Measurements from ENCODE around the gene NECAP2.
"Not testable (repeated sequence)": the region's sequence is repeated elsewhere in the genome, so short reads cannot be mapped to it uniquely, and the experiment has no call there.

Gene NECAP2

DNA sequence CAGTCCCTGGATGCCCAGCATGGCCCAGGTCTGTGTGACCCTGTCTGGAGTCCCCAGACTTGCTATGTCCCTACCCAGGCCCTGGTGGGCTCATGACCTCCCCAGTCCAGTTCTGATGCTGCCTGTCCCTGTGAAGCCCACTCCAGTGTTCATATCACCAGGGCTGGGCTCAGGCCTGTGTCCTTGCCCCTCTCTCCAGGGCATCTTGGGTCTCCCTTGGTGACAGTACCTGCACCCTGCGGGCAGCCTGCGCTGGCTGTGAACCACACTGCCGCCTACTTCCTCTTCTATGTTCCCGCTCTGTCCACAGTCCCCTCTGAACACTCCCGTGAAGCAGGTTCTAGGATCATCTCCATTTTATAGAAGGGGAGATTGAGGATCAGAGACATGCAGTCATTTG lies 60.5 kb downstream of the NECAP2 start:
- not testable (repeated sequence) for H3K27ac Mint-ChIP-seq; ATAC-seq (replicated peaks); DNase-seq; H3K36me3 Mint-ChIP-seq (ENCODE audit: insufficient read depth); H3K27me3 Mint-ChIP-seq; H3K9me3 Mint-ChIP-seq
- Mint-ChIP-seq H3K4me1 (ENCODE audit: low read depth in 2 of 2) (peaks cover 11 to 18% of the 10 kb centered on the region in 2 donors), H3K4me3 (peak overlapping the region in 1 of 2 donors; percentile 37)

DNA sequence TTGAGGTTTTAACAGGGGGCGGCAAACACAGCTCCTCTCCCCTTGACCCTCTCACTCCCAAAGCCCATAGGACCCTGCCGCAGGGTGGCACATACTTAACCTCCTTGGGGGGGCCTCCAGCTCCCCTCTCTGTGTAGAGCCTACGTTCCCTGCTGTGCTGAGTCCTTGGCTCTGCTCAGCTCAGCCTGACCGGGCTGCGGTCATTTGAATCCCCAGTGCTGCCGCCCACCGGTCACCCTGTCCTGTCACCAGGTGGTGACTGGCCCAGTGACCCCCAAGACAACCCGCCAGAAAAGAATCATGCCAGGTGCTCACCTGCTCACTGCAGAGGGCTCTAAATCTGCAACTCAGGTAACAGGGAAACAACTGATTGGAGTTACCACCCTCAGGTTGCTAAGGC lies 60.9 kb downstream of the NECAP2 start:
- not testable (repeated sequence) for H3K27ac Mint-ChIP-seq; H3K9me3 Mint-ChIP-seq; H3K36me3 Mint-ChIP-seq (ENCODE audit: insufficient read depth); ATAC-seq (replicated peaks); H3K27me3 Mint-ChIP-seq; DNase-seq
- peak overlapping the region in 1 of 2 donors; percentile 37 for H3K4me3 Mint-ChIP-seq
- H3K4me1 Mint-ChIP-seq (ENCODE audit: low read depth in 2 of 2) = peaks cover 11 to 18% of the 10 kb centered on the region in 2 donors

DNA sequence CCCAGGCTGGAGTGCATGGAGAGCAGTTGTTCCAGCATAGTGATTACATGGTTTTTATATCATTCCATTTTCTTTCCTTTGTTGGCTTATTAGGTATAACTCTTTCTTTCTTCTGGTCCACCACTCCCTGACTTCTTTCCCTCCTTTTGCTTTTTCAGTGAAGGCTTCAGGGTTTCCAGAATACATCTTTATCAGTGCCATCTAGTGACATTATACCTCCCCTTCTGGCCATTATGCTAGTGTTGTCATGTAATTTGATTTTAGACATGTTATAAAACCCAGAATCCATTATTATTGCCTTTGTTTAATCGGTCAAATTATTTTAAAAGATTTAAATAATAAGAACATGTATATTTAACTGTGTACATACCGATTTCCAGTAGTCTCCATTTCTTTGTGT lies 63.0 kb downstream of the NECAP2 start:
- ATAC-seq (replicated peaks) = no peak
- no peak for DNase-seq
- no peaks in the 10 kb centered on the region for H3K36me3 Mint-ChIP-seq (ENCODE audit: insufficient read depth)
- H3K27ac Mint-ChIP-seq = no peak overlapping the region
- H3K9me3 Mint-ChIP-seq = no peaks in the 10 kb centered on the region
- H3K4me3 Mint-ChIP-seq = no peak overlapping the region
- H3K27me3 Mint-ChIP-seq = no peaks in the 10 kb centered on the region
- peaks cover 4 to 5% of the 10 kb centered on the region in 2 donors for H3K4me1 Mint-ChIP-seq (ENCODE audit: low read depth in 2 of 2)

DNA sequence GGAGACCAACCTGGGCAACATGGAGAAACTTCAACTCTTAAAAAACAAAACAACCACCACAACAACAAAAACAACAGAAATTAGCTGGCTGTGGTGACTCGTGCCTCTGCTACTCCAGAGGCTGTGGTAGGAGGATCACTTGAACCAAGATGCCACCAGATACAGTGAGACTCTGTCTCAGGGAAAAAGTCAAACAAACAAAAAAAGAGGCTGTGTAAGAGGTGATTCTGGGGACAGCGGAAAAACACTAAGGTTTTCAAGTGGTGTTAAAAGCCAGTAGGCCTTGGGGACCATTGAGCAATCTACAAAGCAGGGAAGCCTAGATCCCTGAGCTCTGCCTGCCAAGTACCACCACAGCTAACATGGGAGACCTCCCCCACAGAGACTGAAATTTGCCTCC lies 65.3 kb downstream of the NECAP2 start:
- H3K9me3 Mint-ChIP-seq, H3K27me3 Mint-ChIP-seq, DNase-seq: not testable (repeated sequence)

DNA sequence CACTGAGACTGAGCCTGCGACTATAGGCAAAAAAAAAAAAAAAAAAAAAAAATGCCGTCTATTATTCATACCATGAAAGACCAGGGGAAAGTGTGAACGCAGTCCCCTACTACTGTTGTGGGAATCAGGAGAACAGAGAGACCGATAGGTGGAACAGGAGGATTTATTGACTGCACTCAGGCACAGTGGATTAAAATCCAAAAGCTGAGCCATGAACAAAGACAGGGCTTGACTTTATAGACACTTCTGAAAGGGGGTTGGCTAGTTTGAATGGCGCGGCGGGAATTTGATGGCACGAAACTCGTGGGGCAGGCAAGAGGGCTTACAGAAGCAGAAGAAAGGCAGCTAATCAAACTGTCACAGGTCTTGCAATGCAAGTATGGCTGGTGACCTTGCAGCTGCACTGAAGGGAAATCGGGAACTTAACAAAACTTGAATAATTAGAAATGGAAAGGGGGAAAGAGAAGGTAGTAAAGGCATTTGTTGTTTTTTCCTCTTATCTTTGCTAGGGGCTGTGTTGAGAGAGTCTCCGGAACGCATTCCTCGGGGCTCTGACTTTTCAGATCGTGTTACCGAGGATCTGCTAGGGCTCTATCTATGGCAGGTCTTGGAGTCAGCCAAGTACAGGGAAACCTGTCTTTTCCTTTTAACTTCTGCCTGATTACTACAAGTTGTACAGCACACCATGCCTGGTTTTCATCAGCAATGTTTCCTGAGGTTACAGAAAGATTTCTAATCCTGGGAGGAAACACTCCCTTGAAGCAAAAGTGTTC lies 66.0 kb downstream of the NECAP2 start:
- ATAC-seq (replicated peaks); H3K27me3 Mint-ChIP-seq; H3K36me3 Mint-ChIP-seq (ENCODE audit: insufficient read depth); H3K27ac Mint-ChIP-seq; DNase-seq; H3K4me3 Mint-ChIP-seq; H3K4me1 Mint-ChIP-seq (ENCODE audit: low read depth in 2 of 2); H3K9me3 Mint-ChIP-seq: not testable (repeated sequence)

More for the DNA sequence above, 65.3 kb downstream of the NECAP2 start:
- not testable (repeated sequence) for H3K4me1 Mint-ChIP-seq (ENCODE audit: low read depth in 2 of 2); H3K36me3 Mint-ChIP-seq (ENCODE audit: insufficient read depth); ATAC-seq (replicated peaks); H3K27ac Mint-ChIP-seq; H3K4me3 Mint-ChIP-seq

DNA sequence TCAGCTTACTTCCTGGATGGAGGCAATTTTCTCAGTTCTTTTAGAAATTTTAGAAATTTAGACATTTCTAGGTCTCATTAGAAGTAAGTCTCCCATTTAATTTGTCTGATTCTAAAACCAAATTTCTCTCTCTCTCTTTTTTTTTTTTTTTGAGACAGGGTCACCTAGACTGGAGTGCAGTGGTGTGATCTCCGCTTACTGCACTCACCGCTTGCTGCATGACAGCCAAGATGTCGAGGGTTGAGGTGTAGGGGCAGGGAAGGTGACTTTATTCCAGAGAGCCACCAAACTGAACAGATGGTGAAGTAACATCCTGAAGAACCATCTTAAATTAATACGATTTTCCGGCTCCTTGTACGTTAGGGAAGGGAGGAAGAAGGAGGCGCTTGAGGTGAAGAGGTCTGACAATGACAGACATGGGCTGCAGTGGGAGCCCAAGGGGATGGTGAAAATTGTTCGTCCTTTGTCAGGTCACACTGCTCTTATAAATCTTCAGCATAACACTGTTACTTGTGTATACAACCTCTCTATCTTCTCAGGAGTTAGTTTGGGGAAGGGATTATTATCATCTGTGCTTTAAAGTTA lies 68.4 kb downstream of the NECAP2 start:
- H3K4me3 Mint-ChIP-seq; H3K4me1 Mint-ChIP-seq (ENCODE audit: low read depth in 2 of 2); H3K9me3 Mint-ChIP-seq; H3K27me3 Mint-ChIP-seq; H3K27ac Mint-ChIP-seq; H3K36me3 Mint-ChIP-seq (ENCODE audit: insufficient read depth); ATAC-seq (replicated peaks): not testable (repeated sequence)
- peak in 1 of 3 experiments; percentile 49 for DNase-seq

All from effector memory CD8-positive, alpha-beta T cell (primary cell).